ENCODE measurements around the gene PLEKHA1.

Gene PLEKHA1

DNA sequence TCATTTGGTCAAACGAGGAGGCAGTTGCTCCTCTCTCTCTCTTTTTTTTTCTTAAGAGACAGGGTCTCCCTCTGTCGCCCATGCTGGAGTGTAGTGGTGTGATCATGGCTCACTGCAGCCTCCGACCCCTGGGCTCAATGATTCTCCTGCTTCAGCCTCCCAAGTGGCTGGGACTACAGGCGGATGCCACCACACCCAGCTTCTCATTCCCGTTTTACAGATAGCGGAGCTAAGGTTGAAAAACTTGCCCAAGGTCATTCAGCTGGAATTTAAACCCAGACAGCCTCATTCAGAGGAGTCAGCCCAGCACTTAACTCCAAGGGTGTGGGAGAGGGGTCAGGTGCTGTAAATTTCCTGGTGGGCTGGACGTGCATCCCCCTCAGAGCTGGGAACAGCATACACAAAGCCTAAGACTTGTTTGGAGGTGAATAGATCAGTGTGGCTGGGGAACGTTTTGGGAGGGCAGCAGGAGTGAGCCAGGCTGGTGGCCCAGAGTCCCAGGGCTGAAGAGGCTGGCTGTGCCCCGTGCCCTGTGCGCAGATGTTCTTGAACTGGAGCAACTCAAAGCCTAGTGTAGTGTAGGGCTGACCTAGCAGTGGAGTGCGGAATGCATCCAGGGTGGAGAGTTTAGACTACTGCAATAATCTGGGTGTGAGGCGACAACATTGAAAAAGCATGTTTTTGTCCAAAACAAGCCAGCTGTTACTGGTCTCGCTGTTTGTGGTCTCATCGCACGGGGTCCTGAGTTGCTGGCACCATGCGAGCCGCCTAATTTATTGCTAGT lies 89.2 kb downstream of the PLEKHA1 start:
- no peak for DNase-seq

DNA sequence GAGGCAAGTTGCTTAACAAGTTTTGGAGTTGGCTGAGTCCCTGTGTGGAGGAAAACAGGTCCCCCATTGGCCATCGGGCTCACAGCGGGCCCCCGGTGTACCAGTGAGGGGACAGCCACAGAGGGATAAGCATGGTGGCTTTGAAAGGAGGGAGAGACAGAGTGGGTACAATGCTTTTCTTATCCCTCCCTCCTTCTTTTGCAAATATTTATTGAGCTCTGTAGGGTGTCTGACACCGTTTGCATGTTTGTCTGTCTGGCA lies 89.7 kb downstream of the PLEKHA1 start:
- DNase-seq = no peak

DNA sequence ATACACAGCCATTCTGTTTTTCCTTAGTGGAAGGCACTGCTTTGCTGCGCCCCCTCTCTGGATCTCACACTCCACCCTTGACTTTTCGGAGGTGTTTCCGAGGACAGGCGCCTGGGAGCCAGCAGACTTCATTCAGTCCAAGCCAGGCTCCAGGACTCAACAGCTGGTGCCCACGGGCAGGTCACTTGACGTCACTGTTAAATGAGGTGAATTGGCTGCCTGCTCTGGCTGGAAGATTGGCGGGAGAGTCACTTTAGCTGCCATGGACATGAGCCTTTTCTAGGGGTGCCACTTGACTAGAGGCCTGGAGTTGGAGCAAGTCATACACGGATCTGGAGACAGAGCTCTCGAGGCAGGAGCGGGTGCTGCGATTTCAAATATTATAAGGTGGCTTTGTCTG lies 90.1 kb downstream of the PLEKHA1 start:
- DNase-seq = no peak

DNA sequence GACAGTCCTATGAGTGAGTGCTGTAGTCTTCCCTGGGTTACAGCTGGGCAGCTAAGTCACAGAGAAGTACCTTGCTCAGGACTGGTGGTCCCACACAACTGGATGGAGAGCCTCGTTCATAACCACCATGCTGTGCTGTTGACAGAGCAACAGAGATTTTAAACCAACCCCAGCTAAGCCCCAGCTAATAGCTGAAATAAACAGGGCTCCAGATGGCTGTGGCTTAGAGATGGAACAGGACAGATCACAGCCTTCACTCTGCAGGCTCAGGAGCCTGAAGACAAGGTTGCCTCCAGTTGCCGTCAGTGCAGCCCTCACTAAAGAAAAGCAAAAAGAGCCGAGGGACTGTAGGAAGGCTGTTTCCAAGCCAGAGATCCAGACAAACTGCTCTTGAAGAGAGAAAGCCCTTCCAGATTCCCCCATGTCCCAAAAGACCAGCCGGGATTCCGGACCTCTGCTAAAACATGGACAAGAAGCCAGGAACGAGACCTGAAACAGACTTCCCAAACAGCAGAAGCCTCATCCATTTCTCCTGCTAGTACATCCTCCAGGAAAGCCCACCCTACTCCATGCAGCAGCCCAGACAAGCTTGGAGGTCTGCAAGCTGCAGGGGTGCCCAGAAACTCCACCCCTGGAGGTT lies 91.0 kb downstream of the PLEKHA1 start:
- DNase-seq = no peak

DNA sequence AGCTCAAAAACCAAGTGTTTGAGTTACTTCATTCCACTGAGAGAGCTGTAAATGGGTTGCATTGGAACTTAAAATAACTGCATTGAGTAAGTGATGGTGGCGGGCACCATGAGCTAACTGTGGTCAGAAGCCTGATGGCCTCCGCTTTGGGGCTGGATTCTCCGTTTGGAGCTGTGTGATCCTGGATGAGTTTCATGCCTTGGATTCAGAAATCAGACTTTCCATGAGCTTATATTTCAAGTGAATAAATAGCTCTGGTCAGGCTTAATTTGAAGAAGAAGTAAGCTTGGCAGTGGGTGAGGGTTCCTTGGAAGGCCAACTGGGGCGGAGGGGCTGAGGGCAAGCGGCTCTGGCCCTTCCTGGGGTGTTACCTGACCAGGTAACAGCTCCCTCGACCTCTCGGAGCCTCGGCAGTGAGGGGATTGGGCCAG lies 92.5 kb downstream of the PLEKHA1 start:
- DNase-seq = no peak

DNA sequence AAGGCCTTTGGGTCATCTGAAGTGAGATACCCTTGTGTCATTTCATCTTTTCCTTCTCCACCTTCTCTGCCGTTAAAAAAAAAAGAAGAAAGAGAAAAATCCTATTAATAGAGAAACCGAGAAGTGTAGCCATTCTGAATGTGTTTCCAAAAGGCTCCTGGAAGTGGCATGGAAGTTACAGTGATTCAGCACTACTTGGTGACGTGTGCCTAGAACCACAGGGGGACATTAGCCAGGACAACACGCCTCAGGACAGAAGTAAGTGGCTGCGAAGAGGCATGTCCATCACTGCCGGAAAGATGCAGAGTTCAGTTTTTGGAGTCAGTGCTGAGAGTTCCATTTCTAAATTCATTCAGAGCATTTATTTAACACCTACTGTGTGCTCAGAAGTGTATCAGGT lies 93.2 kb downstream of the PLEKHA1 start:
- DNase-seq = no peak

DNA sequence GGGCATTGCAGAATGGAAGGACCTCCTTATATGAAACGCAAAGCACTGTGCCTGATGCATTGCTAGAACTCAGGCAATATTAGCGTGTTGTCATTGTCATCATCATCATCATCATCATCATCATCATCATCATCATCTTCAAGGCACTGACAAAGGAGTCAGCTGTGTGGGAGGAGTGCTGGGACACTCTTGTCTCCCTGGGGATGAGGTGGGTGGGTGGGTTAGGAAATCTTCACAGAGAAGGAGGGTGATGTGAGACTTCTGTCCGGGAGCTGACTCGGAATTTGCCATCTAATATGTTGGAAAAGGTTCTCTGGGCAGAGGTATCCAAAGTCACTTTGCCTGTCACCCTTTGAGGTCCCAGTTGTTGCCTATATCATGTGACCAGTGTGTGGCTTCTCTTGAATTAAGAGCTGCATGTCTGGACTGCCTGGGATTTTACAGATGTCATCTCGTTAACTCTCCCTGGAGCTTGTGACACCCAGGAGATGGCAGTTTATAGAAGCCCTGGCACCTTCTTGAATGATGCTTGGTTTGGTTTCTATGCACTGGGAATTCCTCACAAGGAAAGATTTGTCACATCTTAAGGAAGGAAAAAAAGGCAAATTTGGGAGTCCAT lies 93.9 kb downstream of the PLEKHA1 start:
- DNase-seq = no peak

DNA sequence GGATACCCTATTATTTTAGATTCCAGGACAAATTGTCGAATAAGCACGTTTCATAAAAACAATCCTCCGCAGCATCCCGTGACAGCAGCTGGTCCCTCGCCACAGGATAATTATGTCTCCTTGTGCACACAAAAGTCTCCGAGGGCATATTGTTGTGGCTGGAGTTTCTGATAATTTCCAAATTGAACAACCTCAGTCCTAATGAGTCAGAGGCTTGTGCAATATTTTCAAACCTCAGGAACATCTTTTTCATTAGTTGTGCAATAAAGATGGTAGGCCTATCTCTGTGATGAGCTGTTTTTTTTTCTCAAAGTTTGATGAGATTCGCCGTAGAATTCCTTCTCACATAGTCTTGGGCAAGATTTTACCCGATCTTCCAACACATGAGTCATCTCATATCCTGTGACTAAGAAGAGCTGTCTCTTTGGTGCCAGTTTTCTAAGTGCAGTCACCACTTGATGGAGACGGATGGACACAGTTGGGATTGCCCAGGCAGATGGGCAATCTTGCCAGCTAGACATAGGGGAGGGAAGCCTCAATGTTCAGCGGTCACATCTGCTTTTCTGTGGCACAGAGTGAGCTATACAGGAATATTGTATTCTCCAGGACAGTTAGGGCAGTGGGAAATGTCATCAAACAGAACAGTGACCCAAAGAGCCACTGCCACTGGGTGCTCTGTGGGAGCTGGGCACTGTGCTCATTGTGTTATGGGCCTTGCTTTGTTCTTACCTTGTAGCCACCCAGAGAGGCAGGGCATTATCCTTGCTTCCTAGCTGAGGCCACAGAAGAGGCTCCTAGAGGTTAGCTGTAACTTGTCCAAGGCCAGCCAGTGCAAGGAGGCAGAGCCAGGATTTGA lies 94.6 kb downstream of the PLEKHA1 start:
- no peak for DNase-seq

DNA sequence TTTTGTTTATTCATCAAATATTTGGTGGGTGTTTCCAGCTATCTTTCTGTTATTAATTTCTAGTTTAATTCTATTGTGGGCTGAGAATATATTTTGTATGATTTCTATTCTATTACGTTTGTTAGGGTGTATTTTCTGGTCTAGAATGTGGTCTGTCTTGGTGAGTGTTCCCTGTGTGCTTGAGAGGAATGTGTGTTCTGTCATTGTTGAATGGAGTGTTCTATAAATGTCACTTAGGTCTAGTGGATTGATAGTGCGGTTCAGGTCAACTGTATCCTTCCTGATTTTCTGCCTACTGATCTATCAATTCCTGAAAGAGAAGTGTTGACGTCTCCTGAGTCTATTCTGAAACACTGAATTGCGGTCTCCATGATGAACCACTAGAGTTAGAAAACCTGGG lies 95.3 kb downstream of the PLEKHA1 start:
- no peak for DNase-seq

DNA sequence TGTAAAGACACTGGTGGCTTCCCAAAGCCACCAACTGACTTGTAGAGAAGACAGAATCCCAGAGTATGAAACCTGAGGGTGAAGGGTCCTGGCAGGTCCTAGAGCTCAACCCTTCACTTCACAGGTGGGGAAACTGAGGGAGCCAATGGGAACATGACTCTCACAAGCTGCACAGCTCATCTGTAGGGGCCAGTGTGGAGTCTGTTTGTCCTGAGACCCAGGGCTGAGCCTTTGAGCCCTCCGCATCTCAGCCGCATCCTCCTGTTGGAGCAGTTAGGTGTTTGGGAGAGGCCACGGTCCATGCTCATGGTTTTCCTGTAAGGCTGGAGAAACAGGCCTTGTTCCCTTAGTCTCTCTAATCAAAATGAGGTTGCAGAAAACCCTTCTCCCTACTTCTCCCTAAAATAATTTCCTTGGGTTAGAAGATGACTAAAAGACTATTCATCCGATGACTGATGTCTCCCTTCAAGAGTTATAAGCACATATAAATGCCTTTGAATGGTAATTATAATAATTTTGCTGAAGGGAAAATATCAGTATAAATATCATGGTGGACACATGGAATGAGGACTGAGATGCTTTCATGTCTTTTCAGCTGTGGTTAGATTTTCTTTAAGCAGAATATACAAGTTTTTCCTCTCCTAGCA lies 97.1 kb downstream of the PLEKHA1 start:
- no peak for DNase-seq

DNA sequence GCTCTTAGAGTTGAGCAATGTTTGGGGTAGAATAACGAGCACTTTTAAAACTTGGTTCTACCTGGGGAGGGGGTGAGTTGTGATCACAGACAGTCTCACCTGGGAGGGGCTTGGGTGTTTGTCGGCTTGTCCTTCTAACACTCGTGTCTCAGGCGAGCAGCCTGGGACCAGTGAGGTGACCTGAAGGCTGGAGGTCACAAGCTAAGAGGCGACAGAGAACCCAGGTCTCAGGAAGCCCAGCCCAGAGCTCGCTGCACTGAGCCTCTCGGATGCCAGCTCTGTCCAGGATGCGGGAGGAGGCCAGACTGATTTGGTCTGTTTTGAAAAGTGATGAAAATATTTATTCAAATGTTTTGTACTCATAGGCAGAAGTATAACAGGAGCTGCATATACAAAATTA lies 98.6 kb downstream of the PLEKHA1 start:
- no peak for DNase-seq

DNA sequence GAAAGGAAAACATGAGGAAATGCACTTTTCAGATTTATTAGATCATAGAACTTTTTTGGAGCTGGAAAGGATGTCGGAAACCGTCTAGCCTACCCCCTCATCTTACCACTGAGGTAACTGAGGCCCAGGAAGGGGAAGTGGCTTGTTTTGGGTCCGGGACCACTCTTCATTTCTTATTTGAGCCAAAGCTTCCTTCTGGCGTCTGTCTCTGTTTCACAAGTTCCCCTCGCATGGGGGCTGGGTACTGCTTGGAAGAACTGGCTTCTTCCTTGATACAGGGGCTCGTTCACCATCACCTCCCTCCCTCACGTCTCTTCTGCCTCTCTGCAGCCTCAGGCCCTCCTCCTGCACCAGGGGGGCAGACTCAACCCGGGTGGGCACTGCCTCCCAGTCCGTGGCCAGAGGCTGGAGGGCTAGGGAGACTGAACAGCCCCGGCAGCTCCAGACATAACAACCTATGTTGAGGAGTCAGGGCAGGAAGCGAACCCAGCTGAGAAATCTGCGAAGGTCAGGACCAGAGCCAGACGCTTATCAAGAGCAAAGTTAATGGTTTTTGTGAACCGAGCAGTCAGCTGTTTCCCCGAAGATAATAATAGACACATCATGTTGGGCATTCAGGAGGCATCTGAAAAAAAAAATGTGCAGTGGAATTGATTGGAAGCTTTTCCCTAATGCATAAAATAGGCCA lies 99.8 kb downstream of the PLEKHA1 start:
- no peak for DNase-seq

DNA sequence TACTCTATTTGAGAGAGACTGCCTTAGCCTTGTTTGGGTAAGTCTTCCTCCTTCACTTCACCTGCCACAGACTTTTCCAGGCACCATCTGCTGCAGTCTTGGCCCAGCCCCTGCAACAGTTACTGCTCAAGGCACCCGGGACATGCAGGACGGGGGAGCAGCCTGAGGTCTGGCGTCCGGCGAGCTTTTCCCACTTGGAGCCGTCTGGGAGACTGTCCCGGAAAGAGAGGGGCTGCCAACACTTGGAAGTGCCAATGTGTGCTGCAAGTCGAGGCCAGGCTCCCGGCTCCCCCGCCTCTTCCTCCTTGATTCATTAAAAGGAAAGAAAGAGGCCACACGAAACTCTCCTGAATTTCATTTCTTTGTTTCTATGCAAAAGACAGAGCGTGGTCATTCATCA lies 100.6 kb downstream of the PLEKHA1 start:
- DNase-seq = no peak

DNA sequence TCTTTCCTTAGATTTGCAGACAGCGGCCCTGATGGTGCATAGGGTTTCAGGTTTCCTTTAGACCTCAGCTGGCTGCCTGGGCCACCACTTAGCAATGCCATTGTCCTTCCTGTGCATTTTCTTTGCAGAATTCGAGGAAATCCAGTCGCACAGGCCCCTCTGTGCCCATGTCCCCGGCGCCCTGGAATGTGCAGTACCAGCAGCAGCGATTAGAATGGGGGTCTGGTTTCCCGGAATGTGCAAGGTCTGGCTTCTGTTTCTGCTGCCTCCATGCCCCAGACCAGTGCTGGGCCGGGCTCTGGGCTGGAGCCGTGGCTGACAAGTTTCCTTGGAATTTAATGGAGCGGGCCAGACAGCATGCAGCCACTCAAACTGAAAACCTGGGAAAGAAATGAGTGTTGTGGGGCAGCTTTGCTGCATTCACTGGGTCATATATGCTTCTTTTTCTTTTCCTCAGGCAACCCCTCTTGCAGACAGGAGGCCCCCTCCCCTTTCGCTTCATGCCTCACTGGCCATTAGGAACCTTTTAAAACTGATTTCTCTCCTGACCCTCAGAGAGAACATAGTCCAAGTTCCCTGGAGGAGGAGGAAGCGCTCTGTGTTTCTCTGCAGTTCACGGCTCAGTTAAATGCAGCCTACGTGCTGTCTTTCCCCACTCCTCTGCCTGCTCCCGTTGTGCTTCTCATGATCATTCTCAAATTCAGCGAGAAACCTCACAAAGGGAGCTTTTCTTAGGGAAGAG lies 101.3 kb downstream of the PLEKHA1 start:
- DNase-seq = no peak

DNA sequence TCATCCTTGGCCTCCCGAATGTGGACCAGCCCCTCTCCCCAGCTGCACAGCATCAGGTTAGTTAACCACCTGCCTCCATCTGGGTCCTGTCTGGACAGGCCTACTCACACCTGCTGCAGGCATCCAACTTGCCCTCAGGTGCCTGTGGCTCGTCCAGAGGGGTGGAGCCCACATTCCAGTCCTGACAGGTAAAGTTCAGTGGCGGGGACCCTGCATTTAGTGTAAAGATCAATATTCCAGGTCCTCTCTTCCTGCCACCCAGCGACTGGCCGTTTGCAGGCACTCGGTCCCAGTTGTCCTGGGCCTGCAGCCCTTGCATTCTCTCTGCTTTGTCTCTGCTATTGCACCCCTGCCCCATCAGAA lies 101.8 kb downstream of the PLEKHA1 start:
- DNase-seq = no peak

DNA sequence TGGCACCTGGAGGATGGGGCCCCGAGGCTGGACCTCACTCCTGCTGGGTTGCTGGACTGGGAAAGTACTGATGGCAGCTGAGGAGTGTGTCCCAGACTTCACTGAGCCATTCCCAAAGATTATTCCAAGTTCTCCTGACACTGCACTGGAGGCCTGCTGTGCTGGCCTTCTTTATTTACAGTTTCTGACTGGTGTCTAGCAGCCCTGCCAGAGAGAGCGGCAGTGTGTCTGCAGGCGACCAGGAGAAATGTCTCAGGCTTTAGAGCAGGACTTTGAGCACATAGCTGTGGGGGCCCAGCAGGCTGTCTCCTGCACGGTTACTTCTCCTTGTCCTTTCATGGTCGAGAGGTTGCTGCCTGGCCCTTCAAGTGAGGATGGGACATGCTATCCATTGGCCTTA lies 102.9 kb downstream of the PLEKHA1 start:
- DNase-seq = no peak

DNA sequence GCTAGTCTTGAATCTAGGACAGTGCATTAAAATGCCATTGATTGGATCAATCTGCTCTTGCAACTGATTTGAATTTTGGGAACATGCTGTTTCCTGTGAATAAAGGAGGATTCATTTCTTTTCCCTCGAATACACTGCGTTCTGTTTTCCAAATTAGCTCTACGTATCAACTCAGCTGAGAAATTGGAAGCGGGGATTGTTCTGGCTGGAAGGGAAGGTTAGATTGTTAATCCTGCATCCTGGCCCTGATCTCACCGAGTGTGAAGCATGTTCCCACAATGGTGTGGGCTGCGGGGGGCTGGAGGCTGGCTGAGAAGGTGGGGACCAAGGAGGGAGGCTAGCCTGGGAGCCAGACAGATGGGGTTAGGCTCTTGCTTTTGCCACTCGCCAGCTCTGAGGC lies 104.5 kb downstream of the PLEKHA1 start:
- no peak for DNase-seq

DNA sequence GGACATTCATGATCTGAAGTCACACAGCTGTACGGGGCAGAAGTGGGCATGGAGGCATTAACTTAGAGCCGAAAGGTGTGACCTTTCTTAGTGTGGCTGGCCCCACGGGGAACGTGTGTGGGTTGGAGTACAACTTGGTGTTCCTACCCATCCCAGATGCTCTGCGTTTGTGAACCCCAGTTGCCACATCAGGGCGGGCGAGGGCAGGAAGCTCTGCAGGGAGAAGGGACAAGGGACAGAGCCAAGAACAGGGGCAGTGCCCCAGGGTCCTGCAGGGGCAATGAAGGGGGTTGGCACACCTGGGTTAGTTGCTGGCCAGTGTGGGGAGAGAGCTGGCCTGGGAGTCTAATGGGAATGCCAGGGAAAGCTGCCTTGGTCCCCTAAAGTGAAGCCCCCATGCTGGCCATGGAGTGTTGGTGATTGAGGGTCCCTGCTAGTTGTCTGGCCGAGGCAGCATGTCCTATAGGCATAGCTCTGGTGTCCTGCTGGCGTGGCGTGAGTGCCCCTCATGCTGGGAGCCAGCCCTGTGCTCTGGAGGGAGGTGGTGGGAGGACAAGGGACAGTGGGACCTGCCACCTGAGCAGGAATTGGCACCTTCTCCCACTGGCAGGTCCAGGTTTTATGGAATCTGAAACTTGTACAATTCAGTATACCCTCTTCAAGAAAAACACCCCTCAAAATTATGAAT lies 105.8 kb downstream of the PLEKHA1 start:
- DNase-seq = no peak

DNA sequence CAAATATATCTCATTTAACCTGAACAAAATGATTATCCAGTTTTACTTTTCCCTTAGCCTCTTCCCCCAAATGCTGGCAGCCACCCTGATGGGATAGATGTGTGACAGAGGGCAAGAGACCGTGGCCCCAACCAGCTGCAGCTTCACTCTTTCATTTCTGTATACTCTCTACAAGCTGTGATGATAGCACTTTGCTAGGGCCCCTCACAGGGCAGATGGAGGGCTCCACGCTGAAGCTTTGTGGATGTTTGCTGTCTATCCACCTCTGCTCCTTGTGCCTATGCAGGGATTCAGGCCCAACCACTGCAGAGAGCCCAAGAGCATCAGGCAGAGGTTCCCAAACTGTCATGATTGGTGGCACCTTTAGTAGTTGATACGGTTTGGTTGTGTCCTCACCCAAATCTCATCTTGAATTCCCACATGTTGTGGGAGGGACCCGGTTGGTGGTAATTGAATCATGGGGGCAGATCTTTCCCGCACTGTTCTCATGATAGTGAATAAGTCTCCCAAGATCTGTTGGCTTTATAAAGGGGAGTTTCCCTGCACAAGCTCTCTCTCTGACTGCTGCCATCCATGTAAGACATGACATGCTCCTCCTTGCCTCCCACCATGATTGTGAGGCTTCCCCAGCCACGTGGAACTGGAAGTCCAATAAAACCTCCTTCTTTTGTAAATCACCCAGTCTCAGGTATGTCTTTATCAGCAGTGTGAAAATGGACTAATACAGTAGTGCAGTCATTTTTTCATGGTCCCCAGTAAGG lies 107.0 kb downstream of the PLEKHA1 start:
- no peak for DNase-seq

Measured in NCI-H2029 (cell line).